ENCODE results near the gene TNRC6B. TPM values are rescaled to one million over a fixed set of nuclear protein-coding genes. Genes with fewer than 3 reads are reported as not detected.
A peak's percentile ranks its signal among the peaks of the same experiment; 100 is the strongest.

TNRC6B gene
- total and polyA plus RNA-seq, 2 experiments from 2014 or later = 46.9 to 87.8 TPM

- Histone ChIP-seq H3K79me2 (replicated peaks; ENCODE audit: insufficient read depth) (peaks cover 6% of the 10 kb centered on the region), H3K27ac (ENCODE audit: low read depth) (no peak overlapping the region), H3K9me2 (ENCODE audit: insufficient read depth) (no peaks in the 10 kb centered on the region), H3F3A (replicated peaks; ENCODE audit: low read depth) (peaks cover 64% of the 10 kb centered on the region), H3K27me3 (ENCODE audit: insufficient read depth) (no peaks in the 10 kb centered on the region), H2AFZ (no peak overlapping the region), H3K36me3 (ENCODE audit: insufficient read depth) (peaks cover 60% of the 10 kb centered on the region), H3K4me2 (no peak overlapping the region), H4K20me1 (replicated peaks; ENCODE audit: insufficient read depth) (peaks cover 21% of the 10 kb centered on the region), H3K4me3 (no peak overlapping the region), H3K4me1 (ENCODE audit: insufficient read depth) (no peaks in the 10 kb centered on the region)
- Mint-ChIP-seq H3K27me3 (ENCODE audit: insufficient read depth, low read depth, poor library complexity) (peaks cover 6% of the 10 kb centered on the region), H3K27ac (no peak overlapping the region), H3K36me3 (ENCODE audit: low read depth) (peaks cover 77% of the 10 kb centered on the region), H3K4me3 (no peak overlapping the region), H3K4me1 (peaks cover 6% of the 10 kb centered on the region; the same call in 1 of the 3 replicates), H3K9me3 (no peaks in the 10 kb centered on the region)
- no peak for DNase-seq (ENCODE audit: low spot score)
- ATAC-seq = no peak
- TF ChIP-seq EZH2phosphoT487 (IDR thresholded peaks at IDR 0.05; ENCODE audit: unreplicated experiment) (no peak), ZNF331 (CRISPR knock-in tag; IDR thresholded peaks at IDR 0.05; ENCODE audit: low read depth) (no peak), EZH2 (IDR thresholded peaks at IDR 0.05; ENCODE audit: low read depth, unreplicated experiment) (no peak), STAT1 (IDR thresholded peaks at IDR 0.05; ENCODE audit: unreplicated experiment) (no peak)
- TF ChIP-seq, protein P1, sequence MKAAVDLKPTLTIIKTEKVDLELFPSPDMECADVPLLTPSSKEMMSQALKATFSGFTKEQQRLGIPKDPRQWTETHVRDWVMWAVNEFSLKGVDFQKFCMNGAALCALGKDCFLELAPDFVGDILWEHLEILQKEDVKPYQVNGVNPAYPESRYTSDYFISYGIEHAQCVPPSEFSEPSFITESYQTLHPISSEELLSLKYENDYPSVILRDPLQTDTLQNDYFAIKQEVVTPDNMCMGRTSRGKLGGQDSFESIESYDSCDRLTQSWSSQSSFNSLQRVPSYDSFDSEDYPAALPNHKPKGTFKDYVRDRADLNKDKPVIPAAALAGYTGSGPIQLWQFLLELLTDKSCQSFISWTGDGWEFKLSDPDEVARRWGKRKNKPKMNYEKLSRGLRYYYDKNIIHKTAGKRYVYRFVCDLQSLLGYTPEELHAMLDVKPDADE (IDR thresholded peaks at IDR 0.05) = no peak
- TF ChIP-seq, protein P2, sequence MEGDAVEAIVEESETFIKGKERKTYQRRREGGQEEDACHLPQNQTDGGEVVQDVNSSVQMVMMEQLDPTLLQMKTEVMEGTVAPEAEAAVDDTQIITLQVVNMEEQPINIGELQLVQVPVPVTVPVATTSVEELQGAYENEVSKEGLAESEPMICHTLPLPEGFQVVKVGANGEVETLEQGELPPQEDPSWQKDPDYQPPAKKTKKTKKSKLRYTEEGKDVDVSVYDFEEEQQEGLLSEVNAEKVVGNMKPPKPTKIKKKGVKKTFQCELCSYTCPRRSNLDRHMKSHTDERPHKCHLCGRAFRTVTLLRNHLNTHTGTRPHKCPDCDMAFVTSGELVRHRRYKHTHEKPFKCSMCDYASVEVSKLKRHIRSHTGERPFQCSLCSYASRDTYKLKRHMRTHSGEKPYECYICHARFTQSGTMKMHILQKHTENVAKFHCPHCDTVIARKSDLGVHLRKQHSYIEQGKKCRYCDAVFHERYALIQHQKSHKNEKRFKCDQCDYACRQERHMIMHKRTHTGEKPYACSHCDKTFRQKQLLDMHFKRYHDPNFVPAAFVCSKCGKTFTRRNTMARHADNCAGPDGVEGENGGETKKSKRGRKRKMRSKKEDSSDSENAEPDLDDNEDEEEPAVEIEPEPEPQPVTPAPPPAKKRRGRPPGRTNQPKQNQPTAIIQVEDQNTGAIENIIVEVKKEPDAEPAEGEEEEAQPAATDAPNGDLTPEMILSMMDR (conservative IDR thresholded peaks at IDR 0.05; ENCODE audit: low read depth in 2 of 2) = no peak
- TF ChIP-seq, protein P3, sequence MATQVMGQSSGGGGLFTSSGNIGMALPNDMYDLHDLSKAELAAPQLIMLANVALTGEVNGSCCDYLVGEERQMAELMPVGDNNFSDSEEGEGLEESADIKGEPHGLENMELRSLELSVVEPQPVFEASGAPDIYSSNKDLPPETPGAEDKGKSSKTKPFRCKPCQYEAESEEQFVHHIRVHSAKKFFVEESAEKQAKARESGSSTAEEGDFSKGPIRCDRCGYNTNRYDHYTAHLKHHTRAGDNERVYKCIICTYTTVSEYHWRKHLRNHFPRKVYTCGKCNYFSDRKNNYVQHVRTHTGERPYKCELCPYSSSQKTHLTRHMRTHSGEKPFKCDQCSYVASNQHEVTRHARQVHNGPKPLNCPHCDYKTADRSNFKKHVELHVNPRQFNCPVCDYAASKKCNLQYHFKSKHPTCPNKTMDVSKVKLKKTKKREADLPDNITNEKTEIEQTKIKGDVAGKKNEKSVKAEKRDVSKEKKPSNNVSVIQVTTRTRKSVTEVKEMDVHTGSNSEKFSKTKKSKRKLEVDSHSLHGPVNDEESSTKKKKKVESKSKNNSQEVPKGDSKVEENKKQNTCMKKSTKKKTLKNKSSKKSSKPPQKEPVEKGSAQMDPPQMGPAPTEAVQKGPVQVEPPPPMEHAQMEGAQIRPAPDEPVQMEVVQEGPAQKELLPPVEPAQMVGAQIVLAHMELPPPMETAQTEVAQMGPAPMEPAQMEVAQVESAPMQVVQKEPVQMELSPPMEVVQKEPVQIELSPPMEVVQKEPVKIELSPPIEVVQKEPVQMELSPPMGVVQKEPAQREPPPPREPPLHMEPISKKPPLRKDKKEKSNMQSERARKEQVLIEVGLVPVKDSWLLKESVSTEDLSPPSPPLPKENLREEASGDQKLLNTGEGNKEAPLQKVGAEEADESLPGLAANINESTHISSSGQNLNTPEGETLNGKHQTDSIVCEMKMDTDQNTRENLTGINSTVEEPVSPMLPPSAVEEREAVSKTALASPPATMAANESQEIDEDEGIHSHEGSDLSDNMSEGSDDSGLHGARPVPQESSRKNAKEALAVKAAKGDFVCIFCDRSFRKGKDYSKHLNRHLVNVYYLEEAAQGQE (IDR thresholded peaks at IDR 0.05; ENCODE audit: unreplicated experiment) = no peak
These were observed 189.6 kb downstream of the TNRC6B start for GRCh38 chr22:40367342-40367741.

DNA sequence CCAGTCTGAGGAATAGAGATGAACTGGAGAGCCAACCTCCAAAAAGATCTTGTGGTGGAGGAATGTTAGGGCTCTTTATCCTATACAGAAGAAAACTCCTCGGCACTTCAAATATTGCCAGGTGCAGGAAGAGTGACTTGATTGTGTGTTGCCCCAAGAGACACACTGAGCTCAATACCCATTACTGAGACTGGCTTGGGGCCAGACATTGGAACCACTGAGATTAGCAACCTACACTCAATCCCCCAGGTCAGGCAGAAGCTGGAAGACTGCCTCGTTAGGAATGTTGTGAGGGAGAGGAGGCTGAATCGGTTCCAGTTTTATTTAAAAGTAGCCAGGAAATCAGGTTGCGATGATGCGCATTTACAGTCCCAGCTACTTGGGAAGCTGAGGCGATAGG, 190.3 kb downstream of the TNRC6B start:
- no peak overlapping the region for H3K4me3 Mint-ChIP-seq
- 0 out of 2 replicates have a peak overlapping the region, but pooled peaks have one; percentile 34 for H3K27ac Mint-ChIP-seq

More for the DNA sequence above, 190.3 kb downstream of the TNRC6B start:
- Histone ChIP-seq H3K4me3 (no peak overlapping the region), H3K79me2 (replicated peaks; ENCODE audit: insufficient read depth) (peaks cover 11% of the 10 kb centered on the region), H3K36me3 (ENCODE audit: insufficient read depth) (peaks cover 57% of the 10 kb centered on the region), H3K9me2 (ENCODE audit: insufficient read depth) (no peaks in the 10 kb centered on the region), H2AFZ (no peak overlapping the region), H3F3A (replicated peaks; ENCODE audit: low read depth) (peaks cover 59% of the 10 kb centered on the region), H4K20me1 (replicated peaks; ENCODE audit: insufficient read depth) (peaks cover 18% of the 10 kb centered on the region), H3K27ac (ENCODE audit: low read depth) (no peak overlapping the region), H3K27me3 (ENCODE audit: insufficient read depth) (no peaks in the 10 kb centered on the region), H3K4me2 (no peak overlapping the region), H3K4me1 (ENCODE audit: insufficient read depth) (no peaks in the 10 kb centered on the region)
- ATAC-seq = no peak
- Mint-ChIP-seq H3K9me3 (no peaks in the 10 kb centered on the region), H3K4me1 (peaks cover 6% of the 10 kb centered on the region; the same call in 1 of the 3 replicates), H3K36me3 (ENCODE audit: low read depth) (peaks cover 74% of the 10 kb centered on the region), H3K27me3 (ENCODE audit: insufficient read depth, low read depth, poor library complexity) (peaks cover 4% of the 10 kb centered on the region)
- TF ChIP-seq NANOG (IDR thresholded peaks at IDR 0.05; ENCODE audit: borderline replicate concordance) (no peak), EZH2 (IDR thresholded peaks at IDR 0.05; ENCODE audit: low read depth, unreplicated experiment) (no peak), EZH2phosphoT487 (IDR thresholded peaks at IDR 0.05; ENCODE audit: unreplicated experiment) (no peak), POLR2AphosphoS5 (IDR thresholded peaks at IDR 0.05; ENCODE audit: low read depth) (no peak), ZNF331 (CRISPR knock-in tag; IDR thresholded peaks at IDR 0.05; ENCODE audit: low read depth) (no peak)
- TF ChIP-seq, protein P3 (IDR thresholded peaks at IDR 0.05; ENCODE audit: unreplicated experiment) = no peak
- DNase-seq (ENCODE audit: low spot score) = no peak

All from GM23338 (cell line).